Central memory CD8-positive, alpha-beta T cell (primary cell): ENCODE measurements around the gene LGR4.

Experiments used
- ATAC-seq: fragments of 150-1000 bp; cut with Tn5 transposase; replicated peaks from 2 replicates; pipeline ENCODE4 v1.10.0; 2022; ENCODE audit warnings: mild to moderate bottlenecking, moderate FRiP score, moderate number of reproducible peaks; ENCODE audit not compliant: poor library complexity, severe bottlenecking; ENCODE audit errors: extremely low read depth
- DNase-seq, 2 donors: peaks; one replicate each; pipeline ENCODE4 v3.0.0; 2021; ENCODE audit warnings: low spot score in 2 of 2
- H3K27ac Mint-ChIP-seq: one replicate; pipeline ENCODE4 v1.8.0; 2022; ENCODE audit warnings: low read depth, mild to moderate bottlenecking, moderate library complexity, mixed read lengths
- H3K27me3 Mint-ChIP-seq: one replicate; pipeline ENCODE4 v1.8.0; 2022; ENCODE audit warnings: mixed read lengths
- H3K36me3 Mint-ChIP-seq: one replicate; pipeline ENCODE4 v1.8.0; 2022; ENCODE audit warnings: mild to moderate bottlenecking, moderate library complexity, mixed read lengths; ENCODE audit not compliant: insufficient read depth
- H3K4me1 Mint-ChIP-seq: one replicate; pipeline ENCODE4 v1.8.0; 2022; ENCODE audit warnings: mixed read lengths
- H3K4me3 Mint-ChIP-seq: one replicate; pipeline ENCODE4 v1.8.0; 2022; ENCODE audit warnings: mild to moderate bottlenecking, moderate library complexity, mixed read lengths
- H3K9me3 Mint-ChIP-seq: one replicate; pipeline ENCODE4 v1.8.0; 2022; ENCODE audit warnings: mixed read lengths

The LGR4 gene

GRCh38 chr11:27385245-27385644 is 87.3 kb downstream of the LGR4 start:
- Mint-ChIP-seq H3K4me1 (no peaks in the 10 kb centered on the region), H3K9me3 (no peaks in the 10 kb centered on the region), H3K27me3 (no peaks in the 10 kb centered on the region), H3K27ac (no peak overlapping the region), H3K4me3 (no peak overlapping the region), H3K36me3 (peaks cover 2% of the 10 kb centered on the region)
- ATAC-seq = no peak
- no peak for DNase-seq

GRCh38 chr11:27384227-27384626 is 88.4 kb downstream of the LGR4 start:
- peaks cover 2% of the 10 kb centered on the region for H3K36me3 Mint-ChIP-seq
- H3K4me1 Mint-ChIP-seq = no peaks in the 10 kb centered on the region
- no peaks in the 10 kb centered on the region for H3K9me3 Mint-ChIP-seq
- no peak overlapping the region for H3K4me3 Mint-ChIP-seq
- no peak for DNase-seq
- H3K27me3 Mint-ChIP-seq = no peaks in the 10 kb centered on the region
- no peak overlapping the region for H3K27ac Mint-ChIP-seq
- ATAC-seq = no peak

GRCh38 chr11:27383645-27384044 is 88.9 kb downstream of the LGR4 start:
- no peaks in the 10 kb centered on the region for H3K27me3 Mint-ChIP-seq
- no peaks in the 10 kb centered on the region for H3K4me1 Mint-ChIP-seq
- H3K4me3 Mint-ChIP-seq = no peak overlapping the region
- H3K36me3 Mint-ChIP-seq = peaks cover 2% of the 10 kb centered on the region
- ATAC-seq (no peak), DNase-seq (no peak)
- no peak overlapping the region for H3K27ac Mint-ChIP-seq
- no peaks in the 10 kb centered on the region for H3K9me3 Mint-ChIP-seq

- H3K4me1 Mint-ChIP-seq = no peaks in the 10 kb centered on the region
- no peak overlapping the region for H3K4me3 Mint-ChIP-seq
- H3K27me3 Mint-ChIP-seq = no peaks in the 10 kb centered on the region
- DNase-seq (no peak), ATAC-seq (no peak)
- H3K9me3 Mint-ChIP-seq = no peaks in the 10 kb centered on the region
- H3K36me3 Mint-ChIP-seq = peaks cover 2% of the 10 kb centered on the region
- no peak overlapping the region for H3K27ac Mint-ChIP-seq
These were observed 91.3 kb downstream of the LGR4 start for GRCh38 chr11:27381238-27381666.

GRCh38 chr11:27380771-27381170 is 91.8 kb downstream of the LGR4 start:
- H3K4me3 Mint-ChIP-seq = no peak overlapping the region
- peaks cover 2% of the 10 kb centered on the region for H3K36me3 Mint-ChIP-seq
- H3K9me3 Mint-ChIP-seq = no peaks in the 10 kb centered on the region
- no peaks in the 10 kb centered on the region for H3K4me1 Mint-ChIP-seq
- H3K27ac Mint-ChIP-seq = no peak overlapping the region
- no peaks in the 10 kb centered on the region for H3K27me3 Mint-ChIP-seq
- no peak for DNase-seq
- no peak for ATAC-seq

GRCh38 chr11:27379449-27379848 is 93.1 kb downstream of the LGR4 start:
- no peak overlapping the region for H3K27ac Mint-ChIP-seq
- H3K9me3 Mint-ChIP-seq = no peaks in the 10 kb centered on the region
- ATAC-seq (no peak), DNase-seq (no peak)
- no peaks in the 10 kb centered on the region for H3K4me1 Mint-ChIP-seq
- no peak overlapping the region for H3K4me3 Mint-ChIP-seq
- H3K27me3 Mint-ChIP-seq = no peaks in the 10 kb centered on the region
- H3K36me3 Mint-ChIP-seq = peaks cover 2% of the 10 kb centered on the region

GRCh38 chr11:27375370-27375769 is 97.2 kb downstream of the LGR4 start:
- DNase-seq (no peak), ATAC-seq (no peak)
- Mint-ChIP-seq H3K27me3 (no peaks in the 10 kb centered on the region), H3K36me3 (no peaks in the 10 kb centered on the region), H3K9me3 (no peaks in the 10 kb centered on the region), H3K27ac (no peak overlapping the region), H3K4me3 (no peak overlapping the region), H3K4me1 (no peaks in the 10 kb centered on the region)

- Mint-ChIP-seq H3K27me3 (no peaks in the 10 kb centered on the region), H3K4me1 (no peaks in the 10 kb centered on the region), H3K36me3 (no peaks in the 10 kb centered on the region), H3K4me3 (no peak overlapping the region), H3K9me3 (no peaks in the 10 kb centered on the region), H3K27ac (no peak overlapping the region)
- ATAC-seq (no peak), DNase-seq (no peak)
These were observed 98.6 kb downstream of the LGR4 start for GRCh38 chr11:27373856-27374602.

- H3K36me3 Mint-ChIP-seq = no peaks in the 10 kb centered on the region
- ATAC-seq (no peak), DNase-seq (no peak)
- no peaks in the 10 kb centered on the region for H3K9me3 Mint-ChIP-seq
- H3K27me3 Mint-ChIP-seq = no peaks in the 10 kb centered on the region
- H3K27ac Mint-ChIP-seq = no peak overlapping the region
- no peaks in the 10 kb centered on the region for H3K4me1 Mint-ChIP-seq
- no peak overlapping the region for H3K4me3 Mint-ChIP-seq
These were observed 99.2 kb downstream of the LGR4 start for GRCh38 chr11:27373392-27373791.

- DNase-seq = no peak
These were observed 100.4 kb downstream of the LGR4 start for GRCh38 chr11:27372164-27372563.

GRCh38 chr11:27371489-27371888 is 101.1 kb downstream of the LGR4 start:
- Mint-ChIP-seq H3K9me3 (no peaks in the 10 kb centered on the region), H3K36me3 (no peaks in the 10 kb centered on the region), H3K27ac (no peak overlapping the region), H3K4me3 (no peak overlapping the region), H3K4me1 (no peaks in the 10 kb centered on the region), H3K27me3 (no peaks in the 10 kb centered on the region)
- no peak for ATAC-seq
- DNase-seq = no peak

More at GRCh38 chr11:27372164-27372563, 100.4 kb downstream of the LGR4 start:
- ATAC-seq = no peak
- H3K36me3 Mint-ChIP-seq = no peaks in the 10 kb centered on the region
- H3K27me3 Mint-ChIP-seq = no peaks in the 10 kb centered on the region
- H3K27ac Mint-ChIP-seq = no peak overlapping the region
- H3K9me3 Mint-ChIP-seq = no peaks in the 10 kb centered on the region
- no peaks in the 10 kb centered on the region for H3K4me1 Mint-ChIP-seq
- H3K4me3 Mint-ChIP-seq = no peak overlapping the region

- no peaks in the 10 kb centered on the region for H3K9me3 Mint-ChIP-seq
These were observed 102.2 kb downstream of the LGR4 start for GRCh38 chr11:27370374-27370773.

GRCh38 chr11:27367881-27368280 is 104.7 kb downstream of the LGR4 start:
- ATAC-seq = no peak
- Mint-ChIP-seq H3K9me3 (no peaks in the 10 kb centered on the region), H3K36me3 (peaks cover 3% of the 10 kb centered on the region), H3K27ac (no peak overlapping the region), H3K27me3 (no peaks in the 10 kb centered on the region), H3K4me1 (peaks cover 9% of the 10 kb centered on the region), H3K4me3 (no peak overlapping the region)
- no peak for DNase-seq

More at GRCh38 chr11:27370374-27370773, 102.2 kb downstream of the LGR4 start:
- no peak overlapping the region for H3K27ac Mint-ChIP-seq
- H3K36me3 Mint-ChIP-seq = no peaks in the 10 kb centered on the region
- no peak for ATAC-seq
- no peaks in the 10 kb centered on the region for H3K4me1 Mint-ChIP-seq
- no peak overlapping the region for H3K4me3 Mint-ChIP-seq
- no peaks in the 10 kb centered on the region for H3K27me3 Mint-ChIP-seq
- DNase-seq = no peak
